Fibroblast of skin of left quadriceps (primary cell): ENCODE measurements around the gene SLC7A6.

Source experiments
- DNase-seq, 2 experiments: peaks; one replicate each; pipeline ENCODE4 v3.0.0-alpha.2; 2013; ENCODE audit warnings: low read depth in 2 of 2

SLC7A6 gene

DNA sequence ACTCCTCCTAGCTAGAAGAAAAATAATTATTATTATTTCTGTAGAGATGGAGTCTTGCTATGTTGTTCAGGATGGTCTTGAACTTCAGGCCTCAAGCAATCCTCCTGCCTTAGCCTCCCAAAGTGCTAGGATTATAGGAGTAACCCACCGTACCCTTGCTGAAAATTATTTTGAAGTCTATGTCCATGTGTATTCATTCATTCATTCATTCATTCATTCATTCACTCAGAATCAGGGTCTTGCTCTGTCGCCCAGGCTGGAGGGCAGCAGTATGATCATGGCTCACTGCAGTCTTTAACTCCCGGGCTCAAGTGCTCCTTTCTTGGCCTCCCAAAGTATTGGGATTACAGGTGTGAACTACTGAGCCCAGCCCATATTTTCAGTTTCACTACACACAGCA lies 42.3 kb downstream of the SLC7A6 start:
- no peak for DNase-seq

GRCh38 chr16:68309799-68310198 lies 45.5 kb downstream of the SLC7A6 start:
- no peak for DNase-seq

DNA sequence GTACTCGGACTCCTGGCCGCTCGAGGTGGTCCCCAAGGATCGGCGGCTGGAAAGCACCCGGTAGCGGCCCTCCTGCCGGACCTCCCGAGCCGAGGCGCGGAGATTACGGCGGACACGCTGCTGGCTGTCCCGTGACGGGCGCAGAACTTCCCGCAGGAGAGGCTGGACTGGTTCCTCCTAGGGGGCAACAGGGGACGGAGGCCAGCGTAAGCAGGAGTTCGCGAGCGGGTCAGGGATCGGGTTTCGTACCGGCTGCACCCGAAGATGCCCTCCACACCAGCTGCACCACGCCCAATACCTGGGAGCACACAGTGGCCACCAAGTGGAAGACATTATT lies 46.1 kb downstream of the SLC7A6 start:
- no peak for DNase-seq

DNA sequence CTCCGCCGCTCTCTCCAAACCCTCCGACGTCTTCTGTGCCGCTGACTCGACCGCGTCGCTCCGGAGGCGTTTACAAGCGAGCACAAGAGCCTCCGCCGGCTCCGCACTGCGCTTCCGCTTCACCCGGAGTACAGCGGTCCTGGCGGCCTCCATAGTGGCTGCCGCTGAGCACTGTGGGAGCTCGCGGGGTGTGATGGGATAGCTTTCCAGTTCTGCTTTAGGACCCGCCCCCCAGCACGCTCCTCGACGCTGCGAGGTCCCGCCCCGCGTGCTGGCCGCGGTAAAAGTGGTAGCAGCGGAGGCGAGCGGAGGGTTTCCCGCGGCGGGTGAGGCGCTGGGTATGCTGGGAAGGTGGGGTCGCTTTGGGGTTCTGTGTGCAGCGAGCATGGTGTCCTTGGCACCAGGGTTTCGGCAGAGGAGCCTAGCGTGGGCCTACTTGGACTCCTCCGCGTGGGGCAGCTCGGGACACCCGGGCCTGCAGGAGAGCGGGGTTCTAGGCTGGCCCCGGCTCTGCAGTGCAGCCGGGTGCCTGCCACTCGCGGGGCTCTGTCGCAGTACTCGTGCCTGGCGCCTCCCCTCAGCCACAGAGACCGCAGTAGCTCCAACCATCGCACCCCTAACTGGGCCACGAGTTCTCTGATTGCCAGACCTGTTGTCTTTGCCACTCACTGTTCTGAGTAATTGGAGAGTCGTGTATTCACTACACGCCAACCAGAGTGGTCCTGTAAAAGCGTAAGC lies 46.6 kb downstream of the SLC7A6 start, which contains the start of the genes PRMT7 and SLC7A6OS:
Gene PRMT7, plus strand, starts transcription at position 246 of the 738 bp plus-strand sequence. CDS start 4,961 bp downstream, outside the sequence.
Gene SLC7A6OS, minus strand, starts transcription at position 173 of the 738 bp plus-strand sequence. Its CDS starts 20 bp downstream, at position 153.
- peak; percentile 61 to 66 for DNase-seq

DNA sequence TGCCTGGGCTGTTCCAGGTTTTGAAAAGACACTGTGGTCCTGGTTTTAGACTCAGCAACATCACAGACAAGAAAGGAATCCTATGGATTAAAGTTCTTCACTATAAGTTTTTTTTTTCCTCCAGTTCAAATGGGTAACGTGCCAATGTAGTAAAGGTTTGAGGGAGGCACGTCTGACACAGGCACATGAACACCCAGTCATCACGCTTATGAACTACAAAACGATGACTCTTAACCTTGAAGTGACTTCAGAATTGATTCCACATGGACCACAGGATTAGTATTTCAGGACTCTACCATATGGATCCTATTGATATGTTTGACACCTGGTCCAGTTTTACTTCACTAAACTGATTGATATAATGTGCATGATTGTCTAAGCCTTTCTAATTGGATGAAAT lies 48.8 kb downstream of the SLC7A6 start:
- DNase-seq = no peak

DNA sequence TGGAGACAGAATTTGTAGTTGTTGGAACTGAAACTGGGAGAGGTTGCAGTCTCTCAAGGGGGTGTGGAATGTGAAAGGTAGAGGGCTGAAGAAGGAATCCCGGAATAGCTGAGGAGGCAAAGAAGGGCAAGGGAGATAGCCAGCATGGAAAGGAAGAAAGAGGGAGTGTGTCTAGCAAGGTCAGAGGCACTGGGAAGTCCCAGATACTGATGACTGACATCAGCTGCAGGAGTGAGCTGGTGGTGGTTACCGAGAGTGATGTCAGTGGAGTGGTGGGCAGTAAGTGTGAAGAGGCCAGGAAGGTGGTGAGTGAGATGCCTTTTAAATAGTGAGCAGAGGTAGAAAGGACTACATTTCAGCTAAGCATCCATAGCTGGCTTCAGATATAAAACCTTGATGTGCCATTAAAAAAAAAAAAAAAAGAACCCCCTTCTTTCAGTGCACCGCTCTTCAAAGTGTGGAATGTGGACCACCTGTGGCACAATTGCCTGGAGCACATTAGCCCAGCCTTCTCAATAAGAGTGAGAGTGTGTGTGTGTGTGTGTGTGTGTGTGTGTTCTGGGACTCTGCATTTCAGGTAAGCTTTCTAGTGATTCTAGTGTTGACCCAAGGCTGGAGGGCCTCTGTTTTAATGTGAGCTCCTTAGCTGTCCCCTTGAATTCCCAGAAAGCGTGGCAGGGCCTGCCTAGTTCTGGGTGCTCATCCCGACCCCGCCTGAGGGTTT lies 55.0 kb downstream of the SLC7A6 start:
- DNase-seq = no peak

GRCh38 chr16:68324336-68324735 lies 60.0 kb downstream of the SLC7A6 start:
- DNase-seq = no peak

DNA sequence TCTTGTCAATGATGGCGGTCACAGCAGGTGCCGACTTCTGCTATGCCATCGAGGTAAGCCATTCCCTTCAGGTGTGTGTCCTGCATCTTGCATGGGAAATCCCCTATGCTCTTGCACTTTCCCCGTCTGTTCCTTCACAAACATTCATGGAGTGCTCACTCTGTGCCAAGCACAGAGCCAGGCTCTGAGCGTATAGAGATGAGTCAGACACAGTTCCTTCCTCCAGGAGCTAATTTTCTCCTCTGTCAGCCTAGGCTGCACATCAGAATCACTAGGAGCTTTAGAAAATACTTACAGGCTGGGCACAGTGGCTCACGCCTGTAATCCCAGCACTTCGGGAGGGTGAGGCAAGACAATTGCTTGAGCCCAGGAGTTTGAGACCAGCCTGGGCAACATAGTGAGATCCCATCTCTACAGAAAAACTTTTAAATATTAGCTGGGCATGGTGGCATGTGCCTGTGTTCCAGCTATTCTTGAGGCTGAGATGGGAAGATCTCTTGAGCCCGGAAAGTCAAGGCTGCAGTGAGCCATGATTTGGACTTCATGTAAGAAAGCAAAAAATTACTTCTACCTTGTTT lies 60.5 kb downstream of the SLC7A6 start:
- no peak for DNase-seq

DNA sequence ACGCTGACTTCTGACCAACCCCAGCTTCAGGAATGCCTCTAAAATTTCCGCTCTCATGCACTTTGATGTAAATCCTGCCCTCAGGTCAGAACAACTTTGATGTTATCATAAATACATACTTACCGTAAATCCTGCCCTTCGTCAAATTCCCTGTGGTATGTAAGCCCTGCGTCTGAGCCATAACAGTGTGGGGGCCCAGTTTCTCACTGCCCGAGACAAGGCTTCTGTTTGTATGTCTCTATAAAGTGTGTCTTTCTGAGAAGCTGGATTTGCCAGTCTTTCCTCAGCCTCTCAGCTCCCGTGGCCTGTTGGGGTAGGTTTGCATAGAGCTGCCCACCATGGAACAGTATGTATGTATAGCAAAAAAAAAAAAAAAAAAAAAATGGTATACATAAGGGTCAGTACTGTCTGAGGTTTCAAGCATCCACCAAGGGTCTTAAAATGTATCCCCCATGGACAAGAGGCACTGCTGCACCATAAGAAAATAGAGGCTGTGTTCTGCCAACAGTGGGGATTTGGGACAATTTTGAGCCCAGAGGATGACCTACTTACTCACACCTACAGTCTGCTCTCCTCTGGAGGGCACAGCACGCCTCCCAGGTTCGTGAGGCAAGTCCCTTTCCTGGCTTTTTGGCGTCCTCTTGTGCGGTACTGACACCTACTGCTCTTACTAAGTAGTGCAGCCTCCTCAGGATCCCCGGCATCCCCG lies 64.0 kb downstream of the SLC7A6 start:
- DNase-seq = peak; percentile 50 to 53

DNA sequence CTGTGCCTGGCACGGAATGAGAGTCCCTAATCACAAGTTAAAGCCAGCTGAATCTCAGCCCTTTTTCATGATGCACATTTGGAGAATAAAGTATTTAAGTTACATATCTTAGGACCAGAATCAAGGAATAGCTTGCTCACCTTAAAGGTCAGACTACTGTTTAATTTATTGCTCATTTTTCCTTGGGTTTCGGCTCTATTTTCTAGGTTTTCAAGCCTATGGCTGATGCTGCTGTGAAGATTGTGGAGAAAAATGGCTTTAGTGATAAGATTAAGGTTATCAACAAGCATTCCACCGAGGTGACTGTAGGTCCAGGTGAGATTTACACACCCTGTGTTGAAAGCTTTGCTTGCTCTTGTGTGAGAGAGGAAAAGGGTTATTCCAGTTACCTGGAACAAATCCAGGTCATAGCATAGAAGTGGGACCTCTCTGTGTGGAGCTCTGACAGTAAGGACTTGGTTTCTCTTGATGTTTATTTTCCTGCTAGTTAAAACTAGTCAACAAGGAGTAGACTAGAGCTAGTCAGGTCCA lies 64.6 kb downstream of the SLC7A6 start:
- no peak for DNase-seq

DNA sequence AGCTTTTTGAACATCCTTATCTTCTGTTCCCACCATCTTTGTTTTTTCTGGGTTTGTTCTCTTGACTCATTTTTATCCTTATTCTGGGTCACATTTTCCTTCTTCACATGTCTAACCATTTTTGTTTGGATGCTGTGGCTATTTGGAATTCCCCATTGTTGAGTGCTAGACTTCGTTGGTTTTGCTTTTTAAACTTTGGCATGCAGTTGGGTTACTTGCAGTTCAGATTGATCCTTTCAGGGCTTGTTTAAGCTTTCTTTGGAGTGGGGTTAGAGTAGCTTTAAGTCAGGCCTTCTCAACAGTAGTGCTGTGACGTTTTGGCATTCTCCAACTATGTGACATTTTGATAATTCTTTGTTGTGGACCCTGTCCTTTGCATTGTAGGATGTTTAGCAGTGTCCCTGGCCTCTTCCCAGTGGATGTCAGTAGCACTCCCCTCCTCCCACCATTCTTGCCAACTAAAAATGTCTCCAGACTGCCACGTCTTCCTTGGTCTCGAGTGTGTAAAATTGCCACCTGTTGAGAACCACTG lies 67.6 kb downstream of the SLC7A6 start:
- DNase-seq = no peak

- DNase-seq = no peak
These were observed 68.2 kb downstream of the SLC7A6 start for GRCh38 chr16:68332411-68333121.

DNA sequence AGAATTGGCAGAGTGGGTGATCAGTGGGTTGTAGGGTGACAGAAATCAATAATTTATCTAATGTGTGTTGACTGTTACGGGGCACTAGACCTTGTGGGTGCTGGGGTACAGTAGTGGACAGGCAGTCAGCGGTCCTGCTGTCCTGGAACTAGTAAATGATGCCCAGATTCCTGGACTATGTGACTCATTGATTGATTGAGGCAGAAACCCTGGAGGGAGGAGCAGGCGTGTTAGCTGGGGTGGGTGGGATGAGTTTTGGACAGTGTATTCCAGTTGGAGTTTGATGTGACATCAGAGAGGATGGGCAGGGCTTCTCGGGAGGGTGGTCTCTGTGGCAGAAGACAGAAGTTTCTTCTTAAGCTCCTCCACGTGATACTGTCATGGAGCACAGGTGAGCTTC lies 70.8 kb downstream of the SLC7A6 start:
- no peak for DNase-seq

DNA sequence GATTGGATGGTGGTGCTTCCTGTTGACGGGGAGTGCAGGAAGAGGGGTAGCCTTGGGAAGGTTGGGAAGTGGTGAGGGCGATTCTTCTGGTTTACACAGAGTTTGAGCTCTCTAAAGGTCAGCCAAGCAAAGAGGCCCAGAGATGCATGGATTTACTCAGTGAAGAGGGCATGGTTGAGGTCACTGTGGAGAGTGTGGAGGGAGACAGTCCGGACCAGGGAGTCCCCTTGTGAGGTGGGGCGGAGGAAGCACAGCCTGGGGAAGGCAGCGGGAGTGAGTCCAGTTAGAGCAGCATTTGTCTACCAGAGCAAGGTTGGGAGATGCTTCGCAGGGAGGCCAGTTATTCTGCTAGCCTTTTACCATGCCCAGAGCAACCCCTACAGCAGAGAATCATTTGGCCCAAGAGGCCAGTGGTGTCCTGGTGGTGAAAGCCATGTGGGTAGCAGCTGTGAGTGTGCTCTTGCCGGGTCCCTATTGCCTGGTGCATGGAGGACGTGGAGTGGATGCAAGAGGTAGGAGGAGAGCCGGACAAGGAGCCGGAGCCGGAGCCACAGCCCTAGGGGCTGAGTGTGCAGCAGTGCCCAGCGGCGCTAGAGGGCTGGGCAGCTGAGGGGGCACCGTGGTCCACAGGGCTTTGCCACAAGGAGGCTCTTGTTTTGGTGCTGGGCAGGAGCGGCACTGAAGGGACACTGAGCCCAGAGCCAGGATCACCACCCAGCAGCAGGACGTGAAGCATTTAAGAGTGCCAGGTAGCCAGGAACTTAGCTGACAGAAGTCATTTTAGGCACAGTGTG lies 74.2 kb downstream of the SLC7A6 start:
- DNase-seq = no peak

DNA sequence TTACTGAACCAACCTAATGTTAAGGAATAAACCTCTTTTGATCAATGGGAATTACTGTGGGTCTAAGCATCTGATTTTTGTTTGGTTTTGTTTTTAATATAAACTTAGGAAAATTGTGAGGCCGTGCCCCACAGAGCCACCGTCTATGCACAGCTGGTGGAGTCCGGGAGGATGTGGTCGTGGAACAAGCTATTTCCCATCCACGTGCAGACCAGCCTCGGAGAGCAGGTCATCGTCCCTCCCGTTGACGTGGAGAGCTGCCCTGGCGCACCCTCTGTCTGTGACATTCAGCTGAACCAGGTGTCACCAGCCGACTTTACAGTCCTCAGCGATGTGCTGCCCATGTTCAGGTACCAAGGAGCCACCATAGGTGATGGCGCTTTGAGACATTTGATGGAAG lies 74.9 kb downstream of the SLC7A6 start:
- DNase-seq = no peak

DNA sequence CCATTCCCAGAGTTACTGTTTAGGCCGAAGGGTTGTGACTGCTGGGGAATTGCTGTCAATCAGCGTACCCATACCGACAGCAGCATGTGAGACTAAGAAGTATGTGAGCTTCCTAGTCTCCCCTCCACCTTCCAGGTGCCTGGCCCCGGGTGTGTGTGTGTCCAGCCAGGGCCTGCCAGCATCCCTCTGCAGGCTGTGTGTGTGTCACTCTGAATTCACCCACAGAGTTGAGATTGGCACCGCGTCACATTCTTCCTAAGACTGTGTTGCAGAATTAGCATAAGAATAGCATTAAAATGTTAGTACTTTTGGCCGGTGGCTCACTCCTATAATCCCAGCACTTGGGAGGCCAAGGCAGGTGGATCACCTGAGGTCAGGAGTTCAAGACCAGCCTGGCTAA lies 78.3 kb downstream of the SLC7A6 start:
- no peak for DNase-seq

GRCh38 chr16:68343137-68343536 lies 78.8 kb downstream of the SLC7A6 start:
- no peak for DNase-seq

- no peak for DNase-seq
These were observed 79.9 kb downstream of the SLC7A6 start for GRCh38 chr16:68344252-68344651.

DNA sequence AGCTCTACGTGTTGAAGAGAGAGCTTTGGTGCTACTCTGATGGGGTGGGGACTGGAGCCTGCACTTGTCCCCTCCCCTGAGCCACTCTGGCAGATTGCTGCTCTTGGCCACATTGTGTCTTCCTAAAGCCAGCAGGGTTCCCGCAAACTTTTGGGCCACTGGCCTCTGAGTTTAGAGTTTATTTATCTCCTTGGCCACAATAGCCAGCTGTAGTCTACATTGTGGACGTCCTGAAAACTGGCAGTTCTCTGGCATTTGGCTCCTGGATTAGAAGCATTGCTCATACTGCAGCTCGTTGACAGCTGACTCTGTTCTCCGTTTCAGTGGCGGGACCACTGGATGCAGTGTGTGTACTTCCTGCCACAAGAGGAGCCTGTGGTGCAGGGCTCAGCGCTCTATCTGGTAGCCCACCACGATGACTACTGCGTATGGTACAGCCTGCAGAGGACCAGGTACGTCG lies 81.1 kb downstream of the SLC7A6 start:
- DNase-seq = no peak

- DNase-seq = no peak
These were observed 81.8 kb downstream of the SLC7A6 start for GRCh38 chr16:68345958-68346635.
